ENCODE data around the gene FKBP9.

Gene FKBP9

GRCh38 chr7:32941681-32942414, 15.4 kb upstream of the FKBP9 start:
- TF ChIP-seq SIN3A (IDR thresholded peaks at IDR 0.05; ENCODE audit: borderline replicate concordance, insufficient read depth, low read length) (no peak), FOXP2 (optimal IDR thresholded peaks at IDR 0.05; ENCODE audit: borderline replicate concordance, extremely low read depth, extremely low read length, insufficient read depth) (no peak), POLR2AphosphoS5 (IDR thresholded peaks at IDR 0.05; ENCODE audit: low read depth, low read length) (no peak), REST (IDR thresholded peaks at IDR 0.05; ENCODE audit: insufficient read depth in 1 of 2, low read depth in 2 of 2, low read length in 2 of 2) (no peak), TAF1 (IDR thresholded peaks at IDR 0.05; ENCODE audit: borderline replicate concordance, insufficient read depth, low read length) (no peak)

GRCh38 chr7:32942415-32943251, 14.6 kb upstream of the FKBP9 start:
- TF ChIP-seq FOXP2 (optimal IDR thresholded peaks at IDR 0.05; ENCODE audit: borderline replicate concordance, extremely low read depth, extremely low read length, insufficient read depth) (no peak), SIN3A (IDR thresholded peaks at IDR 0.05; ENCODE audit: borderline replicate concordance, insufficient read depth, low read length) (0 out of 2 replicates have a peak, but pooled peaks have one; percentile 10)

- TF ChIP-seq REST (IDR thresholded peaks at IDR 0.05; ENCODE audit: insufficient read depth in 1 of 2, low read depth in 2 of 2, low read length in 2 of 2) (no peak), SIN3A (IDR thresholded peaks at IDR 0.05; ENCODE audit: borderline replicate concordance, insufficient read depth, low read length) (no peak), FOXP2 (optimal IDR thresholded peaks at IDR 0.05; ENCODE audit: borderline replicate concordance, extremely low read depth, extremely low read length, insufficient read depth) (no peak), POLR2AphosphoS5 (IDR thresholded peaks at IDR 0.05; ENCODE audit: low read depth, low read length) (no peak), TAF1 (IDR thresholded peaks at IDR 0.05; ENCODE audit: borderline replicate concordance, insufficient read depth, low read length) (no peak)
These were observed 13.8 kb upstream of the FKBP9 start for GRCh38 chr7:32943252-32944030.

DNA sequence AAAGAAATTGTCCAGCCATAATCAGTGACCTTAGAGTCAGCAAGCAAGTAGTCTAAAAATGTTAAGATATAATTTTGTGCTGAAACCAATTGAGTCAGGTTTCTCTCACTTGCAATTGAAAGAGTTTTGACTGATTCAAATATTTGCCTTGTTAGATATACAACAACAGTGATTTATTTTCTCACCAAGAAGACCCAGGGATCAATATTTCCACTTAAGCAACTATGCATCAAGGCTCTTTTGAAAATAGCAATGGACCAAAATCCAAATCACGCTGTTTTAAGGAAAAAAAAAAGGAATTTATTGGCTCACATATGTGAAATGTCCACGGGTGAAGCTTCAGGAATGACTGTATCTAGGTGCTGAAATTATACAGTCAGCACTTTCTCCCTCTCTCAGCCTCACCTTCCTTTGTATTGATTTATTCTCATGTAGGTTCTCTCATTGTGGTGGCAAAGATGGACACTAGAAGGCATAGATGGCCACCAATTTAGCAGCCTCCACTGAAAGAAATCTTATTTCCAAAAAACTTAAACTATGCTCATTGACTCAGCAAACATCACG, 9.7 kb upstream of the FKBP9 start:
- TF ChIP-seq POLR2AphosphoS5 (IDR thresholded peaks at IDR 0.05; ENCODE audit: low read depth, low read length), result no peak
- TF ChIP-seq FOXP2 (optimal IDR thresholded peaks at IDR 0.05; ENCODE audit: borderline replicate concordance, extremely low read depth, extremely low read length, insufficient read depth), result no peak
- TF ChIP-seq SIN3A (IDR thresholded peaks at IDR 0.05; ENCODE audit: borderline replicate concordance, insufficient read depth, low read length), result no peak
- TF ChIP-seq REST (IDR thresholded peaks at IDR 0.05; ENCODE audit: insufficient read depth in 1 of 2, low read depth in 2 of 2, low read length in 2 of 2), result no peak
- no peak for TF ChIP-seq TAF1 (IDR thresholded peaks at IDR 0.05; ENCODE audit: borderline replicate concordance, insufficient read depth, low read length)

DNA sequence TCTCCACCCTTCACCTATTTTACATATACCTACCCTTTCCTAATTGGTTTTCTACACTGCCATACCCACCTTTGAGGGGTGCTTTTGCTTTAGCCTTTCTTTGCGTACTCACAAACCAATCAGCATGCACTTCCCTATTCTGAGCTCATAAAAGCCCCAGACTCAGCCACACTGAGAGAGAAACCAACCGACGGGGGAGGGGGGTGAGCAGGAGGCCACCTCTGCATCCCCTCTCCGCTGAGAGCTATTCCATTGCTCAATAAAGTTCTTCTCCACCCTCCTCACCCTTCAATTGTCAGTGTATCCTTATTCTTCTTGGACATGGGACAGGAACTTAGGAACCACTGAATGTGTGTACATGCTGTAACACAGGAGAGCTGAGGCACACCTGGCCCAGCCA, 9.0 kb upstream of the FKBP9 start:
- no peak for TF ChIP-seq TAF1 (IDR thresholded peaks at IDR 0.05; ENCODE audit: borderline replicate concordance, insufficient read depth, low read length)
- no peak for TF ChIP-seq SIN3A (IDR thresholded peaks at IDR 0.05; ENCODE audit: borderline replicate concordance, insufficient read depth, low read length)
- no peak for TF ChIP-seq FOXP2 (optimal IDR thresholded peaks at IDR 0.05; ENCODE audit: borderline replicate concordance, extremely low read depth, extremely low read length, insufficient read depth)
- TF ChIP-seq POLR2AphosphoS5 (IDR thresholded peaks at IDR 0.05; ENCODE audit: low read depth, low read length), result no peak
- no peak for TF ChIP-seq REST (IDR thresholded peaks at IDR 0.05; ENCODE audit: insufficient read depth in 1 of 2, low read depth in 2 of 2, low read length in 2 of 2)

All from PFSK-1 (cell line).